ENCODE measurements around the gene ADAMTS8. TPM values are rescaled to one million over a fixed set of nuclear protein-coding genes. Genes with fewer than 3 reads are reported as not detected.

ADAMTS8 gene, protein sequence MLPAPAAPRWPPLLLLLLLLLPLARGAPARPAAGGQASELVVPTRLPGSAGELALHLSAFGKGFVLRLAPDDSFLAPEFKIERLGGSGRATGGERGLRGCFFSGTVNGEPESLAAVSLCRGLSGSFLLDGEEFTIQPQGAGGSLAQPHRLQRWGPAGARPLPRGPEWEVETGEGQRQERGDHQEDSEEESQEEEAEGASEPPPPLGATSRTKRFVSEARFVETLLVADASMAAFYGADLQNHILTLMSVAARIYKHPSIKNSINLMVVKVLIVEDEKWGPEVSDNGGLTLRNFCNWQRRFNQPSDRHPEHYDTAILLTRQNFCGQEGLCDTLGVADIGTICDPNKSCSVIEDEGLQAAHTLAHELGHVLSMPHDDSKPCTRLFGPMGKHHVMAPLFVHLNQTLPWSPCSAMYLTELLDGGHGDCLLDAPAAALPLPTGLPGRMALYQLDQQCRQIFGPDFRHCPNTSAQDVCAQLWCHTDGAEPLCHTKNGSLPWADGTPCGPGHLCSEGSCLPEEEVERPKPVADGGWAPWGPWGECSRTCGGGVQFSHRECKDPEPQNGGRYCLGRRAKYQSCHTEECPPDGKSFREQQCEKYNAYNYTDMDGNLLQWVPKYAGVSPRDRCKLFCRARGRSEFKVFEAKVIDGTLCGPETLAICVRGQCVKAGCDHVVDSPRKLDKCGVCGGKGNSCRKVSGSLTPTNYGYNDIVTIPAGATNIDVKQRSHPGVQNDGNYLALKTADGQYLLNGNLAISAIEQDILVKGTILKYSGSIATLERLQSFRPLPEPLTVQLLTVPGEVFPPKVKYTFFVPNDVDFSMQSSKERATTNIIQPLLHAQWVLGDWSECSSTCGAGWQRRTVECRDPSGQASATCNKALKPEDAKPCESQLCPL
- total RNA-seq (1 to 10 TPM in 4 of 9 donors, under 1 TPM in 5; 0.12 to 2.8 (median 0.87) TPM), polyA plus RNA-seq (1 to 10 TPM in 1 of 2 donors, under 1 TPM in 1; 0.30 to 1.7 TPM)
- long read RNA-seq, donor 1, full-length matches to known transcripts = 2 of 3 reads
- long read RNA-seq, donor 1, partial matches to known transcripts = 1 of 3 reads
- long read RNA-seq, donor 1, other reads (novel, unspliced or antisense) = 0 of 3 reads
- long read RNA-seq, donor 2, partial matches to known transcripts = 3 of 3 reads
- long read RNA-seq, donor 2, other reads (novel, unspliced or antisense) = 0 of 3 reads
- long read RNA-seq, donor 3, partial matches to known transcripts = 1 of 1 reads
- long read RNA-seq, donor 3, other reads (novel, unspliced or antisense) = 0 of 1 reads

GRCh38 chr11:130428316-130429119, at the start of gene ADAMTS8:
Gene ADAMTS8 (minus strand): TSS chr11:130428609. CDS start chr11:130428286, 323 bp downstream.
- H3K9me3 ChIP-seq = no peaks in the 10 kb centered on the region
- peak in 1 of 4 donors; percentile 13 for ATAC-seq
- peaks cover 0 to 55% (median 12%) of the 10 kb centered on the region in 9 donors for H3K27me3 ChIP-seq
- DNase-seq = peak in 3 of 5 donors; percentile 31 to 48 (median 44)
- H3K27ac ChIP-seq = peak within 1 kb of the TSS in 1 of 12 donors; percentile 49
- no peak for TF ChIP-seq POLR2A (IDR thresholded peaks at IDR 0.05)
- TF ChIP-seq, protein P1, sequence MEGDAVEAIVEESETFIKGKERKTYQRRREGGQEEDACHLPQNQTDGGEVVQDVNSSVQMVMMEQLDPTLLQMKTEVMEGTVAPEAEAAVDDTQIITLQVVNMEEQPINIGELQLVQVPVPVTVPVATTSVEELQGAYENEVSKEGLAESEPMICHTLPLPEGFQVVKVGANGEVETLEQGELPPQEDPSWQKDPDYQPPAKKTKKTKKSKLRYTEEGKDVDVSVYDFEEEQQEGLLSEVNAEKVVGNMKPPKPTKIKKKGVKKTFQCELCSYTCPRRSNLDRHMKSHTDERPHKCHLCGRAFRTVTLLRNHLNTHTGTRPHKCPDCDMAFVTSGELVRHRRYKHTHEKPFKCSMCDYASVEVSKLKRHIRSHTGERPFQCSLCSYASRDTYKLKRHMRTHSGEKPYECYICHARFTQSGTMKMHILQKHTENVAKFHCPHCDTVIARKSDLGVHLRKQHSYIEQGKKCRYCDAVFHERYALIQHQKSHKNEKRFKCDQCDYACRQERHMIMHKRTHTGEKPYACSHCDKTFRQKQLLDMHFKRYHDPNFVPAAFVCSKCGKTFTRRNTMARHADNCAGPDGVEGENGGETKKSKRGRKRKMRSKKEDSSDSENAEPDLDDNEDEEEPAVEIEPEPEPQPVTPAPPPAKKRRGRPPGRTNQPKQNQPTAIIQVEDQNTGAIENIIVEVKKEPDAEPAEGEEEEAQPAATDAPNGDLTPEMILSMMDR (IDR thresholded peaks at IDR 0.05) = no peak
- H3K4me1 ChIP-seq = peaks cover 0 to 32% (median 14%) of the 10 kb centered on the region in 12 donors
- intact Hi-C loops (cut with DNase I) = loop anchor here in 5 of 10 donors (2.0 to 5.0 kb wide), 3 partner anchors 36 to 216 kb away; no protein-coding TSS in a partner anchor
- no peaks in the 10 kb centered on the region for H3K36me3 ChIP-seq
- H3K4me3 ChIP-seq = peak within 1 kb of the TSS in 11 of 12 donors; percentile 35 to 59 (median 50)
- WGBS, 4 donors = 4 to 9% (median 4%) methylated on average over 45 to 64 of the region's 64 CpGs

GRCh38 chr11:130477586-130478203, 49.3 kb upstream of the ADAMTS8 start:
- H3K9me3 ChIP-seq = no peaks in the 10 kb centered on the region
- H3K27me3 ChIP-seq = no peaks in the 10 kb centered on the region
- peaks cover 11 to 57% (median 47%) of the 10 kb centered on the region in 12 donors for H3K4me1 ChIP-seq
- intact Hi-C loops (cut with DNase I) = loop anchor here in 5 of 10 donors (1.0 to 5.0 kb wide), 5 partner anchors 23 to 45 kb away; no protein-coding TSS in a partner anchor
- no peak for TF ChIP-seq POLR2A (IDR thresholded peaks at IDR 0.05)
- TF ChIP-seq, protein P1 (IDR thresholded peaks at IDR 0.05) = no peak
- 46 to 64% (median 55%) methylated on average over 6 of the region's 6 CpGs for WGBS, 4 donors
- peak overlapping the region; percentile 73 to 88 (median 84) for H3K27ac ChIP-seq
- DNase-seq (no peak), ATAC-seq (peak in 1 of 4 donors; percentile 0)
- peaks cover 0 to 31% (median 14%) of the 10 kb centered on the region in 9 donors for H3K36me3 ChIP-seq
- no peak overlapping the region for H3K4me3 ChIP-seq

DNA sequence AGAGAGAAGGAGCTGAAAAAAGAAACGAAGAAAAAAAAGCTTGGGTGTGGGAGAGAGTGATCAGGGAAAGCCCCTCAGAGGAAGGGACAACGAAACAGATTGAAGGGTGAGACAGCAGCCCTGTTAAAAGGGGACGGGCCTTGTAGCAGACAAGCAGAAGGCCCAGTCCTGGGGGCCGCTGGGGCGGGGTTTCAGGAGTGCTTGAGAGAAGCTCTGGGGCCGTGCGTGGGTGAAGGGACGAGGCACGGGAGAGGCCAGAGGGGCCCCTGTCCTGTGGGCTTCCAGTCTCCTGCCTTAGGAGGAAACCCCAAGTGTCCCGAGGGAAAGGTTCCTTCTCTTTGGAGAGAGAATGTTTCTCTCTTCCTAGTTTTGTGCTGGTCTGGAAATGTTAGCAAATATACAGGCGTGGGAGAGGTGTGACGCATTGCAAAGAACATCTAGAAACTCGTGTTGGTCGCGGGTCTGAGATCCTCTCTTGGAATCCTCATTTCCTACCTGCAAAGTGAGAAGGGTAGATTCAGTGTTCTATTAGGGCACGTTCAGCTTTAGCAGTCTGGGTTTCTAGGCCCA, 48.6 kb upstream of the ADAMTS8 start:
- Histone ChIP-seq H3K4me1 (peaks cover 11 to 57% (median 47%) of the 10 kb centered on the region in 12 donors), H3K36me3 (peaks cover 0 to 37% (median 19%) of the 10 kb centered on the region in 9 donors), H3K27ac (peak overlapping the region; percentile 73 to 88 (median 84)), H3K27me3 (no peaks in the 10 kb centered on the region), H3K9me3 (no peaks in the 10 kb centered on the region), H3K4me3 (no peak overlapping the region)
- ATAC-seq (no peak), DNase-seq (peak in 2 of 5 donors; percentile 29 to 68)
- WGBS, 4 donors = 67 to 79% (median 75%) methylated on average over 15 to 16 of the region's 16 CpGs
- intact Hi-C loops (cut with DNase I) = loop anchor here in 4 of 10 donors (2.0 to 5.0 kb wide), 4 partner anchors 22 to 45 kb away; no protein-coding TSS in a partner anchor
- TF ChIP-seq, protein P1 (IDR thresholded peaks at IDR 0.05) = no peak
- no peak for TF ChIP-seq POLR2A (IDR thresholded peaks at IDR 0.05)

Data from heart left ventricle (tissue), 16 donors.